ENCODE measurements around the gene ERP29. TPM values are rescaled to one million over a fixed set of nuclear protein-coding genes. Genes with fewer than 3 reads are reported as not detected.
"Not testable (repeated sequence)": the region's sequence is repeated elsewhere in the genome, so short reads cannot be mapped to it uniquely, and the experiment has no call there.

Gene ERP29
- total RNA-seq, 1 experiment from 2014 or later: 109 TPM

DNA sequence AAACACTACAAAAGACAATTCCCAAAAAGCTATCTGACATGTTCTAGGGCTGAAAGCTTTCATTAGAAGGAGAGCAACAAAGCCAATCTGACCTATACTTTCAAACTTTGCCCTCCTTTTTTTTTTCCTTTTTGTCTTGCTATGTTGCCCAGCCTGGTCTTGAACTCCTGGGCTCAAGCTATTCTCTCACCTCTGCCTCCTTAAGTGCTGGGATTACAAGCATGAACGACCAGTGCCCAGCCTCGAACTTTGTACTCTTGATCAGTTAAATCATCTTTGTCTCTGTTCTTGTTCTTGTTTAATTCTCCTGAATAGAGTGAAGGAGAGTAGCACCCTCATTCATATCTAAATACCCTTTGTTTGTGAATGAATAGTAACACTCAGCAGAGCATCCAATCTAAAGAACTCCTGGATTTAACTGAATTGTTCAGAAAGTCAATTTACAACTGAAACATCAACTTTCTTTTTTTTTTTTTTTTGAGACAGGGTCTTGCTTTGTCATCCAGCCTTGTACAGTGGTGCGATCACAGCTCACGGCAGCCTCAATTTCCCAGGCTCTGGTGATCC lies 22.1 kb downstream of the ERP29 start:
- no peak for DNase-seq (ENCODE audit: low read depth)

DNA sequence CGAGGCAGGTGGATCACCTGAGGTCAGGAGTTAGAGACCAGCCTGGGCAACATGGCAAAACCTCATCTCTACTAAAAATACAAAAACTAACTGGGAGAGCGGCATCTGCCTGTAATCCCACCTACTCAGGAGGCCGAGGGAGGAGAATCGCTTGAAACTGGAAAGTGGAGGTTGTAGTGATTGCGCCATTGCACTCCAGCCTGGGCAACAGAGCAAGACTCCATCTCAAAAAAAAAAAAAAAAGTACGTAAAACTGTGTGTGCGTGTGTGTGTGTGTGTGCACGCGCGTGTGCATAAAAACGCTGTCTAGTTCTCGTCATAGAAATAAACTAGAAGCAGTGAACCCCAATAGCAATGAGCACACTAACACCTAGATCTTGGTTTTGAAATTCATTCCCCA lies 23.4 kb downstream of the ERP29 start:
- DNase-seq (ENCODE audit: low read depth): not testable (repeated sequence)

DNA sequence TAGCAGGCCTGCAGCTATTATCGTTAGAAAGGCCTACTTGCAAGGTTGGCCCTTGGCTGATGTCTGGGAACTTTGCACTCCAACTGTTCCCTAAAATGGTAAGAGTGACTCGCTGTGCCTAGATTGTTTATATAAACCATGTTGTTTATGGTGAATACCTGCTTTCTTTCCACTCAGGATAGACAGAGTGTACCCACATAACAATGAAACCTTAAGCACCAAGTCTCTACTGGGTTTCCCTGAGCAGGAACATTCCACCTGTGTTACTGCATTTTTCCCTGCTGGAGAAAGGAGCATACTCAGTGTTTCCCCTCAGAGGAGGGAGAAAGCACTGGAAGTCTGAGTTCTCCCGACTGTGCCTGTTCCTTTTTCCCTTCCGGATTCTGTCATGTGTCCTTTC lies 32.8 kb downstream of the ERP29 start:
- no peak for DNase-seq (ENCODE audit: low read depth)

DNA sequence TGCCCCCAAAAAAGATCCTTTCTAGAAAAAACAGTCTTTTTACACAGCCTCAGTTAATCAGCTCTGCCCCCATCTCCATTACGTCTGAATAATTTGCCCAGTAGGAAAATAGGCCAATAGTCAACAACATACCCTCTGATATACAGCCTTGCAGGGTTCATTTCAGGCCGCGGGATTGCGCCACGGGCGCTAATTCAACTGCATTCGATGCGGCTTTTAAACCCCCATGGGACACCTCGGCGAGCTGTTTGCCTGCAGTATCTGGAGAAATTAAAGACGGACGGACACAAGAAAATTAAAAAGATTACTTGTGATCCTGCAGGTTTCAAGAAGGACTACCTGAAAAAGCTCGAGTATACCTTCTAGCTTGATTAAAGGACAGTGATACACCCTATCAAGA lies 36.1 kb downstream of the ERP29 start:
- no peak for DNase-seq (ENCODE audit: low read depth)

DNA sequence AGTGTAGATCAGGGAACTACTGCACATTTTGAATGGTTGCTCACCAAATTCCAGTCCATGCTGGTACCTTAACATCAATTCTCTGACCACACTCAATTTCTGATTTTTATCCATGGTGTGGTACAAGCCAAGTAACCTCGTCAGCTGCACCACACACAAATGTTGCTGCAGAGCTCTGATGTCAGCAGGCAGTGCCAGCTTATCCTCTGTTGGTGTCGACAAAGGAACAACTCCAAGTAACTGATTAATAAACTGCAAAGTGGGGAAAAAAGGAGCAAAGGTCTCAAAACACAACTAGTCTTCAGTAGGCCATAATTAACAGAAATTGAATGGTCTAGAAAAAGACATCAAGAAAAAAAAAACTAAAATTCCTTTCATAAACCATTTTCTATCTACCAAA lies 47.9 kb downstream of the ERP29 start:
- no peak for DNase-seq (ENCODE audit: low read depth)

DNA sequence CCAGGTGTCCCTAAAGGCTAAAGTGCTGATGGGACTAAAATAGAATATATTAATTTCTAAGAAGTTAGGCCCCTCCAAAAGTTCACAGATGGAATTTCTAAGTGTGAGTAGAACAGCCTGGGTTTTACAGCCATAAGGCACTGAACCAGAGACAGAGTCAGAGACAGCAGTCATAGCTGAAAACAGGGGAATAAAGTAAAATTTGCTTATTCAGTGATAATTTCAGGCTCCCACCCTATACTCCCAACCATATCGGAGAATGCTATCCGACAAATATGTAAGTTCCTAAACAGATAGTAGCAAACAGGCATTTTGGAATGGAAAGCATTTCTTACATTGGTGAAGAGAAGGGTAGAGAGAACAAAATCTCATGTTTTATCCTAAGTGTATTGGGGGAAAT lies 50.0 kb downstream of the ERP29 start:
- no peak for DNase-seq (ENCODE audit: low read depth)

DNA sequence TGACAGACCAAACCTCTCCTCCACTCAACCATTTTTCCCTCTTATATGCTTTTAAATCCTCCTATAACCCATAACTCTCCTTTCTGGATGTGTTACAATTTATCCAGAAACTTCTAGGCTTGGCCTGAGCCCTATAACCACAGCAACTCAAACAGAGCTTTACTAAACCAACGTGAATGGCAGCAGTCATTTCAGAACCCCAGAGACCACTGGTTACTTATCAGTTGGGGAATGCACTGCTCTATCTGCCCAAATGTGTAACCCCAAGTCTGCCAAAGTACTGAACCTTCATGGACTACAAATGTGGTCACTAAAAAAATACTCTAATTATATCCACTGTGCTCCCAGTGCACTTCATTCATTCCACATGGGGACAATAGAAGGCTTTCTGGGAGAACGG lies 53.3 kb downstream of the ERP29 start:
- no peak for DNase-seq (ENCODE audit: low read depth)

Small RNA genes lying within 50 kb of the gene (small RNA-seq; reads per million reads assigned to genes)
- not detected for gene AC004024.1
- not detected for gene MIR3657
- not detected for gene RF00019

Other genes starting within 250 kb of the ERP29 start
- gene ALDH2, start 246.5 kb upstream of the ERP29 start, total RNA-seq (2014; rRNA removed; shearing (Covaris generic)): 31.7 and 41.3 TPM in 2 replicates
- 42.7 and 45.4 TPM in 2 replicates for gene MAPKAPK5, start 171.2 kb upstream of the ERP29 start, total RNA-seq (2014; rRNA removed; shearing (Covaris generic))
- 4.7 and 6.2 TPM in 2 replicates for gene TMEM116, start 261 bp upstream of the ERP29 start, total RNA-seq (2014; rRNA removed; shearing (Covaris generic))
- 16.8 and 31.0 TPM in 2 replicates for gene NAA25, start 95.4 kb downstream of the ERP29 start, total RNA-seq (2014; rRNA removed; shearing (Covaris generic))
- gene TRAFD1, start 112.1 kb downstream of the ERP29 start, total RNA-seq (2014; rRNA removed; shearing (Covaris generic)): 17.1 and 20.0 TPM in 2 replicates